ENCODE data around the gene CABP5.

GRCh38 chr19:48053076-48053475 is 9.2 kb upstream of the CABP5 start:
- TF ChIP-seq CTCF (IDR thresholded peaks at IDR 0.05) (no peak), POLR2A (IDR thresholded peaks at IDR 0.05) (no peak), POLR2AphosphoS5 (IDR thresholded peaks at IDR 0.05) (no peak), EP300 (IDR thresholded peaks at IDR 0.05) (no peak)
